SU-DHL-6 (cell line): ENCODE results near the gene GLI3.

ENCODE experiments used
- H2AFZ ChIP-seq: fragments of 200-600 bp; sonication (generic); 2 replicates; pipeline ENCODE4 v1.6.1; 2014; ENCODE audit warnings: low read depth, mild to moderate bottlenecking, moderate library complexity, mixed read lengths, antibody characterized with exemption, low read length; ENCODE audit not compliant: severe bottlenecking
- H3F3A ChIP-seq: fragments of 200-600 bp; shearing (Covaris generic); 2 replicates; pipeline ENCODE4 v1.6.0; 2016; ENCODE audit warnings: antibody characterized with exemption, mild to moderate bottlenecking; ENCODE audit not compliant: insufficient read depth
- H3K27ac ChIP-seq: fragments of 200-600 bp; sonication (generic); 2 replicates; pipeline ENCODE4 v1.5.1; 2016; ENCODE audit warnings: low read depth, mild to moderate bottlenecking, low read length, moderate library complexity, mixed read lengths
- H3K27me3 ChIP-seq: fragments of 200-600 bp; sonication (generic), shearing (Covaris generic); 2 replicates; pipeline ENCODE4 v1.6.0; 2014; ENCODE audit warnings: mild to moderate bottlenecking, low read length
- H3K36me3 ChIP-seq: fragments of 200-600 bp; sonication (generic); 2 replicates; pipeline ENCODE4 v1.6.1; 2014; ENCODE audit warnings: mild to moderate bottlenecking, low read length, mixed read lengths
- H3K4me2 ChIP-seq: fragments of 300-600, 200-600 bp; shearing (Covaris generic), sonication (generic); 2 replicates; pipeline ENCODE4 v1.6.0; 2014; ENCODE audit warnings: low read length, low read depth, mild to moderate bottlenecking; ENCODE audit not compliant: poor library complexity, severe bottlenecking
- H3K4me3 ChIP-seq: fragments of 200-600 bp; sonication (generic); 2 replicates; pipeline ENCODE4 v1.5.1; 2014; ENCODE audit warnings: antibody characterized with exemption, low read length, mild to moderate bottlenecking, mixed read lengths; ENCODE audit not compliant: insufficient read depth, poor library complexity, severe bottlenecking
- H3K79me2 ChIP-seq: fragments of 200-600 bp; sonication (generic); 2 replicates; pipeline ENCODE4 v1.6.1; 2014; ENCODE audit warnings: mild to moderate bottlenecking, low read length, moderate library complexity; ENCODE audit not compliant: insufficient read depth
- H3K9ac ChIP-seq: fragments of 200-600 bp; sonication (generic); 2 replicates; pipeline ENCODE4 v1.7.0; 2014; ENCODE audit warnings: mild to moderate bottlenecking, low read length
- H3K9me2 ChIP-seq: fragments of 200-600 bp; sonication (generic); replicated peaks from 2 replicates; pipeline ENCODE4 v1.6.1; 2014; ENCODE audit warnings: low read length; ENCODE audit not compliant: insufficient read depth
- H3K9me3 ChIP-seq: fragments of 200-600 bp; sonication (generic); 2 replicates; pipeline ENCODE4 v1.6.1; 2014; ENCODE audit warnings: low read length, mixed read lengths; ENCODE audit not compliant: insufficient read depth
- H4K20me1 ChIP-seq: fragments of 200-600 bp; sonication (generic); 2 replicates; pipeline ENCODE4 v1.6.1; 2014; ENCODE audit warnings: low read depth, mild to moderate bottlenecking, antibody characterized with exemption, low read length, moderate library complexity, mixed read lengths
- CTCF ChIP-seq: fragments of 200-600 bp; sonication (generic); IDR thresholded peaks from one replicate; pipeline ENCODE4 v1.5.1; 2017; ENCODE audit warnings: antibody characterized with exemption, mild to moderate bottlenecking, low read length, moderate library complexity; ENCODE audit not compliant: insufficient read depth, poor library complexity, severe bottlenecking
- EZH2phosphoT487 ChIP-seq: fragments of 200-600 bp; sonication (generic), shearing (Covaris generic); conservative IDR thresholded peaks from 2 replicates; pipeline ENCODE4 v1.6.1; 2018; ENCODE audit warnings: mild to moderate bottlenecking, antibody characterized with exemption, low read length, moderate library complexity, mixed read lengths

GLI3 gene

GRCh38 chr7:42232275-42232674 is 4.7 kb downstream of the GLI3 start:
- no peaks in the 10 kb centered on the region for H3F3A ChIP-seq
- no peak overlapping the region for H3K4me3 ChIP-seq
- TF ChIP-seq EZH2phosphoT487 (no peak), CTCF (no peak)
- H3K79me2 ChIP-seq, result no peaks in the 10 kb centered on the region
- no peaks in the 10 kb centered on the region for H3K9me2 ChIP-seq
- H2AFZ ChIP-seq, result no peak overlapping the region
- H3K9me3 ChIP-seq, result no peaks in the 10 kb centered on the region
- H3K27ac ChIP-seq, result no peak overlapping the region
- H3K4me2 ChIP-seq, result no peak overlapping the region
- no peak overlapping the region for H3K9ac ChIP-seq
- no peaks in the 10 kb centered on the region for H3K36me3 ChIP-seq
- no peaks in the 10 kb centered on the region for H4K20me1 ChIP-seq
- no peaks in the 10 kb centered on the region for H3K27me3 ChIP-seq

- no peaks in the 10 kb centered on the region for H3K9me3 ChIP-seq
- H3K79me2 ChIP-seq, result no peaks in the 10 kb centered on the region
- no peaks in the 10 kb centered on the region for H3K36me3 ChIP-seq
- H3K9me2 ChIP-seq, result no peaks in the 10 kb centered on the region
- no peaks in the 10 kb centered on the region for H4K20me1 ChIP-seq
- no peak overlapping the region for H3K27ac ChIP-seq
- no peak overlapping the region for H3K9ac ChIP-seq
- TF ChIP-seq EZH2phosphoT487 (no peak), CTCF (no peak)
- H3K4me3 ChIP-seq, result no peak overlapping the region
- H3K4me2 ChIP-seq, result no peak overlapping the region
- H3K27me3 ChIP-seq, result 0 out of 2 replicates have a peak, but pooled peaks cover under 1% of the 10 kb centered on the region
- no peaks in the 10 kb centered on the region for H3F3A ChIP-seq
- H2AFZ ChIP-seq, result no peak overlapping the region
Measured at GRCh38 chr7:42231043-42231787, 5.8 kb downstream of the GLI3 start.

GRCh38 chr7:42227936-42228591 is 8.9 kb downstream of the GLI3 start:
- H3K27ac ChIP-seq, result no peak overlapping the region
- no peaks in the 10 kb centered on the region for H3F3A ChIP-seq
- H3K4me3 ChIP-seq, result no peak overlapping the region
- no peak overlapping the region for H3K4me2 ChIP-seq
- H3K9ac ChIP-seq, result no peak overlapping the region
- no peaks in the 10 kb centered on the region for H4K20me1 ChIP-seq
- no peaks in the 10 kb centered on the region for H3K9me2 ChIP-seq
- no peak overlapping the region for H2AFZ ChIP-seq
- no peaks in the 10 kb centered on the region for H3K79me2 ChIP-seq
- no peaks in the 10 kb centered on the region for H3K9me3 ChIP-seq
- TF ChIP-seq EZH2phosphoT487, result no peak
- TF ChIP-seq CTCF, result no peak
- no peaks in the 10 kb centered on the region for H3K36me3 ChIP-seq
- H3K27me3 ChIP-seq, result 0 out of 2 replicates have a peak, but pooled peaks cover 5% of the 10 kb centered on the region
